ENCODE data around the gene B4GALT3.

The B4GALT3 gene

GRCh38 chr1:161188381-161188780 lies 11.1 kb upstream of the B4GALT3 start:
- DNase-seq (ENCODE audit: low read depth in 2 of 2): no peak

GRCh38 chr1:161187311-161187710 lies 10.0 kb upstream of the B4GALT3 start:
- DNase-seq (ENCODE audit: low read depth in 2 of 2): no peak

GRCh38 chr1:161185732-161186311 lies 8.5 kb upstream of the B4GALT3 start:
- DNase-seq (ENCODE audit: low read depth in 2 of 2): no peak

GRCh38 chr1:161185282-161185682 lies 8.0 kb upstream of the B4GALT3 start:
- DNase-seq (ENCODE audit: low read depth in 2 of 2): peak; percentile 55 to 64

GRCh38 chr1:161182214-161182613 lies 4.9 kb upstream of the B4GALT3 start:
- DNase-seq (ENCODE audit: low read depth in 2 of 2): peak; percentile 48 to 56

GRCh38 chr1:161180639-161181038 lies 3.3 kb upstream of the B4GALT3 start:
- no peak for DNase-seq (ENCODE audit: low read depth in 2 of 2)

GRCh38 chr1:161179698-161180097 lies 2.4 kb upstream of the B4GALT3 start:
- no peak for DNase-seq (ENCODE audit: low read depth in 2 of 2)

- DNase-seq (ENCODE audit: low read depth in 2 of 2): no peak
Observed at GRCh38 chr1:161177936-161178244, 583 bp upstream of the B4GALT3 start.

GRCh38 chr1:161176468-161177111 lies 717 bp downstream of the B4GALT3 start:
- DNase-seq (ENCODE audit: low read depth in 2 of 2): no peak

- DNase-seq (ENCODE audit: low read depth in 2 of 2): no peak
Observed at GRCh38 chr1:161175771-161176453, 1.4 kb downstream of the B4GALT3 start.

GRCh38 chr1:161174911-161175310 lies 2.4 kb downstream of the B4GALT3 start:
- DNase-seq (ENCODE audit: low read depth in 2 of 2): no peak

- no peak for DNase-seq (ENCODE audit: low read depth in 2 of 2)
Observed at GRCh38 chr1:161173711-161174110, 3.6 kb downstream of the B4GALT3 start.

- no peak for DNase-seq (ENCODE audit: low read depth in 2 of 2)
Observed at GRCh38 chr1:161172776-161173376, 4.4 kb downstream of the B4GALT3 start.

- no peak for DNase-seq (ENCODE audit: low read depth in 2 of 2)
Observed at GRCh38 chr1:161172349-161172748, 5.0 kb downstream of the B4GALT3 start.

- DNase-seq (ENCODE audit: low read depth in 2 of 2): no peak
Observed at GRCh38 chr1:161171696-161172095, 5.6 kb downstream of the B4GALT3 start.

GRCh38 chr1:161171191-161171590 lies 6.1 kb downstream of the B4GALT3 start:
- DNase-seq (ENCODE audit: low read depth in 2 of 2): no peak

GRCh38 chr1:161168906-161169305 lies 8.4 kb downstream of the B4GALT3 start:
- no peak for DNase-seq (ENCODE audit: low read depth in 2 of 2)

- DNase-seq (ENCODE audit: low read depth in 2 of 2): no peak
Observed at GRCh38 chr1:161166669-161167548, 10.4 kb downstream of the B4GALT3 start.

- DNase-seq (ENCODE audit: low read depth in 2 of 2): peak; percentile 85 to 88
Observed at GRCh38 chr1:161165742-161166668, 11.3 kb downstream of the B4GALT3 start, which contains the start of gene PPOX. Gene PPOX (plus strand): TSS chr1:161166426. CDS start chr1:161166848, 422 bp downstream.

GRCh38 chr1:161164901-161165610 lies 12.3 kb downstream of the B4GALT3 start:
- DNase-seq (ENCODE audit: low read depth in 2 of 2): no peak
